ENCODE measurements around the gene CABLES1.
"Not testable (repeated sequence)": the region's sequence is repeated elsewhere in the genome, so short reads cannot be mapped to it uniquely, and the experiment has no call there.

The CABLES1 gene

DNA sequence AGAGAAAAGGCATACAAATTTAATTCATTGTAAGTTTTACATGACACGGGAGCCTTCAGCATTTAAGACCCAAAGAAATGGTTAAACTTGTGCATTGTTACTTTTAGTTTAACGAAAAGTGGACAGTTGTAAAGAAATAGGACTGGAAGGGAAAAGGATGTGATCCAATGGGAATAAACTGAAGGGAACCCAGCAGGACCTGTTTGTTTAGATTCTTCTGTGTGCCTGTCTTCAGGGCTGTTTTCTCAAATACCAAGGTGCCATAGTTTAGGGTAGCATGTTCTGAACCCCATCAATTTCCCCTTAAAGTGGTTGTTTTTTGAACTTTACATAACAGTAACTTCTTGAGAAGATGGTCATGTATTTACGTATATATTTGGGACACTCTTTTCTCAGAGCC, 30.3 kb upstream of the CABLES1 start:
- TF ChIP-seq, protein P1, sequence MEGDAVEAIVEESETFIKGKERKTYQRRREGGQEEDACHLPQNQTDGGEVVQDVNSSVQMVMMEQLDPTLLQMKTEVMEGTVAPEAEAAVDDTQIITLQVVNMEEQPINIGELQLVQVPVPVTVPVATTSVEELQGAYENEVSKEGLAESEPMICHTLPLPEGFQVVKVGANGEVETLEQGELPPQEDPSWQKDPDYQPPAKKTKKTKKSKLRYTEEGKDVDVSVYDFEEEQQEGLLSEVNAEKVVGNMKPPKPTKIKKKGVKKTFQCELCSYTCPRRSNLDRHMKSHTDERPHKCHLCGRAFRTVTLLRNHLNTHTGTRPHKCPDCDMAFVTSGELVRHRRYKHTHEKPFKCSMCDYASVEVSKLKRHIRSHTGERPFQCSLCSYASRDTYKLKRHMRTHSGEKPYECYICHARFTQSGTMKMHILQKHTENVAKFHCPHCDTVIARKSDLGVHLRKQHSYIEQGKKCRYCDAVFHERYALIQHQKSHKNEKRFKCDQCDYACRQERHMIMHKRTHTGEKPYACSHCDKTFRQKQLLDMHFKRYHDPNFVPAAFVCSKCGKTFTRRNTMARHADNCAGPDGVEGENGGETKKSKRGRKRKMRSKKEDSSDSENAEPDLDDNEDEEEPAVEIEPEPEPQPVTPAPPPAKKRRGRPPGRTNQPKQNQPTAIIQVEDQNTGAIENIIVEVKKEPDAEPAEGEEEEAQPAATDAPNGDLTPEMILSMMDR (IDR thresholded peaks at IDR 0.05; ENCODE audit: low read depth, low read length), result no peak
- in situ Hi-C loops (cut with HindIII; ENCODE audit: low sequenced_read_pairs), result no loop called here
- no peak for DNase-seq (ENCODE audit: low read depth, low spot score)
- no peak overlapping the region for H3K4me3 ChIP-seq (ENCODE audit: low read depth, low read length)

DNA sequence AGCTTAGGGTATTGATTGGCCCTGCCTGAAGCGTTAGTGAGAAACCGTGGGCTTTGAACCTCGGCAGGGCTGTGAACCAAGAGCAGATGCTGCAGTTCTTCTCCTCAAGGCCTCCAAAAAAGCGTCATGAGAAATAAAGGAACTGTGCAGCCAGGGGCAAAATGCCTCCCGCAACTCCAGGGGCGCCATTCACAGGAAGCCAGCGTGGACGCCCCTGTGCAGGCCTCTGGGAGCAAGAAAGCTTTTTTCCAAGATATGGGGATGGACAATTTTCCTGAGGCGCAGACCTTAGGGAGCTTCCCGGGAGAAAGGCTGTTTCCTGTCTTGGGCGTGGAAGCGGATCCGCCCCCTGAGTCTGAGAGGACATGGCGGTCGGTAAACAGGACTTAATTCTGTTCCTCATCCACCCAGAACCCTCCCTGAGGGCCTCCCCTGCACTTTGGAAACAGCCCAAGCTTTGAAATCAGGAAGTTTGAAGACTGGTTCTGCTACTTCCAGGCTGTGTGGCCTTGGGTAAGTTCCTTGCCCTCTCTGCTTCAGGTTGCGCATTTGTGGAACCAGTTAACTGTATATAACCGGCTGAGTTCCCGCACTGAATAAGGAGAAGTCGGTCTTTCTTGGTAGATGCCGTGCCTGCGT, 29.6 kb upstream of the CABLES1 start:
- no peak for DNase-seq (ENCODE audit: low read depth, low spot score)
- TF ChIP-seq, protein P1 (IDR thresholded peaks at IDR 0.05; ENCODE audit: low read depth, low read length), result no peak
- H3K4me3 ChIP-seq (ENCODE audit: low read depth, low read length), result no peak overlapping the region
- in situ Hi-C loops (cut with HindIII; ENCODE audit: low sequenced_read_pairs), result no loop called here

DNA sequence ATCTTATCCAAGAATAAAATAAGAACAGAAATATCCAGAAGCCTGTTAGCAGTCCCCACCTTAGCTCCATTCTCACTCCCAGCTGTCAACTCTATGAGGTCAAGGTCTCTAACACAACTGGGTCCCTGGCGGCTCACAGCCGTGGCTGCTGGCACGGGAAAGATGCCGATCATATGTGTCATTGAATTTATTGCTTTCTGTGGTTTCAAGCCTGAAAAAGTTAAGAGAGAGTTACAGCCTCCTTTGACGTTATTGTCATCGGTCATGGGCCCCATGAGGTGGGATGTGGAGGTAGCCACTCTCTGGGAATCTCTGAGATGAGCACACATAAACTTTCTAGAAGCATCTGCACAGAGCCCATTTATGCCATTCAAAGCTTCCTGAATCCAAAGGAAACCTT, 28.7 kb upstream of the CABLES1 start:
- H3K4me3 ChIP-seq (ENCODE audit: low read depth, low read length), result no peak overlapping the region
- peak; percentile 97 for DNase-seq (ENCODE audit: low read depth, low spot score)
- TF ChIP-seq, protein P1 (IDR thresholded peaks at IDR 0.05; ENCODE audit: low read depth, low read length), result no peak
- in situ Hi-C loops (cut with HindIII; ENCODE audit: low sequenced_read_pairs), result no loop called here

DNA sequence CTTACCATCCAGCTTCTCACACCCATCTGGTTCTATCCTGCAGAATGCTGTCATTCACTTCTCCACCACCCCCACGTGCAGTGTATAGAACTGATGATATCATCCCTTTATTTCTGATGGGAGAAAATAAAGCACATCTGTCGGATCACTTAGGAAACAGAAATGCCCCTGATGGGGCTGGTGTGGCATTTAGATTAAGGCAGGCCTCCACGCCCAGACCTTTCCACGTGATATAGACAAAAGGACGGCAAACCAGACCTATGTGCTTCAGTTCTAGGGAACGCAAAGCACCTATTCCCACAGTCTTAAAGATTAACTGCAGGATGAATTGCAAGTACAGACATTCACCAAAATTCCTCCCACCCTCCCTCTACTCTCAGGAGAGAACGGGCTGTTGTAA, 27.6 kb upstream of the CABLES1 start:
- TF ChIP-seq, protein P1 (IDR thresholded peaks at IDR 0.05; ENCODE audit: low read depth, low read length), result no peak
- H3K4me3 ChIP-seq (ENCODE audit: low read depth, low read length), result no peak overlapping the region
- in situ Hi-C loops (cut with HindIII; ENCODE audit: low sequenced_read_pairs), result no loop called here
- DNase-seq (ENCODE audit: low read depth, low spot score), result peak; percentile 35

DNA sequence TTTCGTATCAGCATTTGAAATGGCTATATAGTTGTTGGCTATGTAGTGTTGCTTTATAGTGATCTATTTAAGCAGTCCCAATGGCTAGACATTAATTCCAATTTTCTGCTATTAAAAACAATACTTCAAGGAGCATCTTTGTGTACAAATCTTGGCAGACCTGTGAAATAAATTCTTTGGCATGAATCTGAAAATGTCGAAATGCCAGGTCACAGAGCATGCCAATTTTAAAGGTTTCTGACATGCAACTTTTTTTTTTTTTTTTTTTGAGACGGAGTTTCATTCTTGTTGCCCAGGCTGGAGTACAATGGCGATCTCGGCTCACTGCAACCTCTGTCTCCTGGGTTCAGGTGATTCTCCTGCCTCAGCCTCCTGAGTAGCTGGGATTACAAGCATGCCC, 26.8 kb upstream of the CABLES1 start:
- H3K4me3 ChIP-seq (ENCODE audit: low read depth, low read length), result no peak overlapping the region
- in situ Hi-C loops (cut with HindIII; ENCODE audit: low sequenced_read_pairs), result no loop called here
- TF ChIP-seq, protein P1 (IDR thresholded peaks at IDR 0.05; ENCODE audit: low read depth, low read length), result no peak
- DNase-seq (ENCODE audit: low read depth, low spot score), result no peak

DNA sequence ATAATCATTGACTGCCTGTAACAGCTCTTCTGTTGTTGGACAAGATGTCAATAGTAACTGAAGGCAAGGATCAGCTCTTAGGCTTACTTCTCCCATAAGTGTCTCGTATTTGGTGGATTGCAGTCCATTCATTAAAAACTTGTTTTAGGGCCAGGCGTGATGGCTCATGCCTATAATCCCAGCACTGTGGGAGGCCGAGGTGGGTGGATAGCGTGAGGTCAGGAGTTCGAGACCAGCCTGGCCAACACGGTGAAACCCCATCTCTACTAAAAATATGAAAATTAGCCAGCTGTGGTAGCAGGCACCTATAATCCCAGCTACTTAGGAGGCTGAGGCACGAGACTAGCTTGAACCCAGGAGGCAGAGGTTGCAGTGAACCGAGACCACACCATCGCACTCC, 26.1 kb upstream of the CABLES1 start:
- in situ Hi-C loops (cut with HindIII; ENCODE audit: low sequenced_read_pairs); H3K4me3 ChIP-seq (ENCODE audit: low read depth, low read length); DNase-seq (ENCODE audit: low read depth, low spot score): not testable (repeated sequence)

DNA sequence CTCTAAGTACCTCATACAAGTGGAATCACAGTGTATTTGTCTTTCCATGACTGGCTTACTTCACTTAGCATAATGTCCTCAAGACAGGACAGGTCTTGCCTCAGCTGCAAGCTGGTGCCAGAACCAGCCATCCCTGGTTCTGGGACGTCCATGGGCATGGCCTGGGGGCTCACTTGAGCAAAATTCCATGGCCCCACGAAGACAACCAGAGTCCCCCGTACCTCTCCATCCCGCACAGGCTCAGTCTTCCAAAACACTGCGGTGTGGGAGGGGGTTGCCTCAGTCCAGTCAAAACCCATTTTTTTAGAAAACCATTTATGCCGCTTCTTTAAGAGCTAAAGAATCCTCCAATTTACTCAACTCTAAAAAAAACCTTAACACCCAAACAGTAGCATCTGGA, 21.7 kb upstream of the CABLES1 start:
- DNase-seq (ENCODE audit: low read depth, low spot score), result no peak
- TF ChIP-seq, protein P1 (IDR thresholded peaks at IDR 0.05; ENCODE audit: low read depth, low read length), result no peak
- H3K4me3 ChIP-seq (ENCODE audit: low read depth, low read length), result no peak overlapping the region
- in situ Hi-C loops (cut with HindIII; ENCODE audit: low sequenced_read_pairs), result no loop called here
